G401 (cell line): ENCODE measurements around the gene RHBDD2. TPM values are rescaled to one million over a fixed set of nuclear protein-coding genes. Genes with fewer than 3 reads are reported as not detected.
"Not testable (repeated sequence)": the region's sequence is repeated elsewhere in the genome, so short reads cannot be mapped to it uniquely, and the experiment has no call there.

Experiments
- DNase-seq: peaks from one replicate; pipeline ENCODE4 v3.0.0-alpha.2; 2015; ENCODE audit warnings: low spot score
- in situ Hi-C: cut with HindIII; loops from 2 replicates; pipeline ENCODE4 v1.10.0; 2016; ENCODE audit warnings: low sequenced_read_pairs, mixed read lengths
- total RNA-seq: library from RNA; depleted of rRNA; stranded (reverse); fragments of >200 nt; shearing (Covaris generic); gene quantifications from 2 replicates; pipeline ENCODE4 v1.2.3, GENCODE V29; 2014; rRNA removed

The RHBDD2 gene
- total RNA-seq = 27.0 and 28.3 TPM in 2 replicates

GRCh38 chr7:75878769-75879611, at the start of gene RHBDD2:
TSS of gene RHBDD2 (plus strand) at chr7:75879034. CDS start at chr7:75879083, 49 bp downstream.
- peak; percentile 93 for DNase-seq
- in situ Hi-C loops = no loop called here

GRCh38 chr7:75829656-75830055, 49.2 kb upstream of the RHBDD2 start:
- in situ Hi-C loops, DNase-seq: not testable (repeated sequence)

DNA sequence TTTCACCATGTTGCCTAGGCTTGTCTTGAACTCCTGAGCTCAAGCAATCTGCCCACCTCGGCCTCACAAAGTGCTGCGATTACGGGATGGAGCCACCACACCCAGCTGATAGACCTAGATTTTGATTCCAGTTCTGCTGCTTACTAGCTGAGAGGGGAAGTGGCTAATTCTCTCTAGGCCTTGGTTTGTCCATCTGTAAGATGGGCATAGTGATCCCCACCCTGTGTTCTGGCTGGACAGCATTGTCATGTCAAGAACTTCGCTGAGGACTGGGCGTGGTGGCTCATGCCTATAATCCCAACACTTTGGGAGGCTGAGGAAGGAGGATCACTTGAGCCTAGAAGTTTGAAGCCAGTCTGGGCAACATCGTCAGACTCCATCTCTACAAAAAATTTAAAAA, 47.9 kb upstream of the RHBDD2 start:
- DNase-seq = no peak
- in situ Hi-C loops = no loop called here

DNA sequence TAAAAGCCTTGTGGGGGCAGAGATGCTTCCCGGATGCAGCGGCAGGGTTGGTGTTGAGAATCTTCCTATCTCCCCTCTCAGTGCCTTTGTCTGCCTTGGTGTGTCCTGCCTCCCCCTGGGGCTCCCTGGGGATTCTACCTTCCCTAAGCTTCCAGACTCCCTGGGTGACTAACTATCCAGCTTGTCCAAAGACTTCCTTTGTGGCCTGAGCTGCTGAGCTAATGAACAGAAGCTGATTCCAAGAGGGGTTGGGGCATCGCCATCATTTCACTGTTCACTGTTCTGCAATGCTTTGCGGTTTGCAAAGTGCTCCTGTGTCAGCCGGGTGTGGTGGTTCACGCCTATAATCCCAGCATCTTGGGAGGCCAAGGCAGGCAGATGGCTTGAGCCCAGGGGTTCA, 45.2 kb upstream of the RHBDD2 start:
- in situ Hi-C loops = not testable (repeated sequence)

GRCh38 chr7:75835688-75836285, 43.0 kb upstream of the RHBDD2 start:
- DNase-seq = no peak
- in situ Hi-C loops = no loop called here

More for the DNA sequence above, 45.2 kb upstream of the RHBDD2 start:
- DNase-seq = not testable (repeated sequence)

- no peak for DNase-seq
- in situ Hi-C loops = no loop called here
Measured at GRCh38 chr7:75836798-75837197, 42.0 kb upstream of the RHBDD2 start.

DNA sequence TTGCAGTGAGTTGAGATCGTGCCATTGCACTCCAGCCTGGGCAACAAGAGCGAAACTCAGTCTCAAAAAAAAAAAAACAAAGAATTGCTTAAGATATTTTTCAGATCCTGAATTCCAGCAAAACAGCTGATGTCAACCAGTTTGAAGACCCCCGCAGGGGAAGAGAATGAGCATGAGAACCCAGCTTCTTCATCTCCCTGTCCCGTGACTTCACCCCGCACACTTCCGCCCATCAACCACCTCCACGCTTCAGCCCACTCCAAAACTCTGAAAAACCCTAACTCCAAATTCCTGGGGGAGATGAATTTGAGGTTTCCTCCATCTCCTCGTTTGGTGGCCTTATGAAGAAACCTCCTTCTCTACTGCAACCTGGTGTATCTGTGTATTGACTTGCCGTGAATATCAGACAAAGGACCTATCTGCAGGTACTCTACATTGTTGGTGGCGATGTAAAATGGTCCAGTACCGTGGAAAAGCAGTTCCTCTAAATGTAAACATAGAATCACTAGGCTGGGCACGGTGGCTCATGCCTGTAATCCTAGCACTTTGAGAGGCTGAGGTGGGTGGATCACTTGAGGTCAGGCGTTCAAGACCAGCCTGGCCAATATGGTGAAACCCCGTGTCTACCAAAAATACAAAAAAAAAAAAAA, 40.4 kb upstream of the RHBDD2 start:
- DNase-seq, in situ Hi-C loops: not testable (repeated sequence)

- in situ Hi-C loops = no loop called here
- DNase-seq = no peak
Measured at GRCh38 chr7:75840029-75840428, 38.8 kb upstream of the RHBDD2 start.

DNA sequence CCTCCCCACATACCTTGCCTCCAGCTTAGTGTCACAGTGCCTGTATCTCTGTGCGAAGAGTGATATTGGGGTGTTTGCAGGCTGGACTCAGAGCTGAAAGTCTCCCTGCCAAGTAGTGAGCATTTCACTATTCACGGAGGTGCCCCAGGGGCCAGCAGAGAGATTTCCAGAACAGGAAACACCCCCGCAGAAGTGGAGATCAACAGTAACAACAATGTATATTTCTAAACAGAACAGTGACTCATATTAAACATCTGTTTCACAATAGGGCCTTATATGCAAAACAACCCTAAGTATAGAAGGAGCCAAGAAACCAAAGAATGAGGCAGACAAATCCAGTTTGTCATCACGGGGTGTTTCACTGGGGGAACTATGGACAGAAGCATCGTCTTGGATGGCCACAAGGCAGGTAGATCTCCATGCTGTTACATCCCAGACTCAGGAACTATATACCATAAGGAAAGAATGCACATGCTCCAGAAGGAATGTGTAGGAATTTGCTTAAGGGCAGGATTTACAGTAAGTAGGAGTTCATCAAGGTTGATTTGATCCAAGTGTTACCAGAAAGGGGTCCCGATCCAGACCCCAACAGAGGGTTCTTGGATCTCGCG, 35.9 kb upstream of the RHBDD2 start:
- no peak for DNase-seq
- in situ Hi-C loops = no loop called here

DNA sequence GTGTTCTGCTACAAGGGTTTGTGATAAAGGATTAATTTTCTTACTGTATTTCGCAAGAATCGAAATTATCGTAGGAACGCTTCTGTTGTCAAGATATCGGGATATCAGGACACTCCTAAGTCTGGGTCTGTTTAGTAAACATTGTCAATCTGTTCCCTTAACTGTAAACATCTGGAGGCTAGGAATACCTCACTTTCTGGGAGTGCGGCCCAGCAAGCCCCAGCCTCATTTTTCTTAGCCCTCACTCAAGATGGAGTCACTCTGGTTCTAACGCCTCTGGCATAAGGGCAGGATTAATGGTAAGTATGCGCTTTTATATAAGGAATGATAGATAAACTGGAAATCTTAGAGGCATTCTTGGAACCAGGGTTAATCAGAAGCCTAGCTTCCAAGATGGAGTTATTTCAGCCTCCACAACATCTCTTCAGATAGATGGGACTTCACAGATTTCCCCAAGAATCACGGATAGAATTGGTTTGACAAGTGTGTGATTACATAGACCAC, 35.2 kb upstream of the RHBDD2 start:
- in situ Hi-C loops = no loop called here
- no peak for DNase-seq

GRCh38 chr7:75844158-75844557, 34.7 kb upstream of the RHBDD2 start:
- no peak for DNase-seq
- in situ Hi-C loops = no loop called here

GRCh38 chr7:75845132-75845531, 33.7 kb upstream of the RHBDD2 start:
- in situ Hi-C loops, DNase-seq: not testable (repeated sequence)

- no peak for DNase-seq
- in situ Hi-C loops = no loop called here
Measured at GRCh38 chr7:75847707-75848106, 31.1 kb upstream of the RHBDD2 start.

DNA sequence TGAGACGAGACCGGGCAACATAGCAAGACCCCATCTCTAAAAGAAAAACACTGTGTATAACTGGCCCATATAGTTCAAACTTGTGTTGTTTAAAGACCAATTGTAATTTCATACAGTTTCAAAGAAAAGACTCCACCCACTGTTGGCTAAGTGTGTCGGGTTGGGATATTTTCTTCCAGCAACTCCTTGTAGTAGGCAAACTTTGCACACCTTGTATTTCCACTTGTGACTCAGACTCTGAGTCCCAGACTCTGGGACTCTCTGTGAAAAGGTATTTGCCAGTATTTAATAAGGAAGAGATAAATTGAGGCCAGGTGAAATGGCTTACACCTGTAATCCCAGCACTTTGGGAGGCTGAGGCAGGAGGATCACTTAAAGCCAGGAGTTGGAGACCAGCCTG, 29.3 kb upstream of the RHBDD2 start:
- DNase-seq = no peak
- in situ Hi-C loops = no loop called here

- no peak for DNase-seq
- in situ Hi-C loops = no loop called here
Measured at GRCh38 chr7:75850235-75850634, 28.6 kb upstream of the RHBDD2 start.

DNA sequence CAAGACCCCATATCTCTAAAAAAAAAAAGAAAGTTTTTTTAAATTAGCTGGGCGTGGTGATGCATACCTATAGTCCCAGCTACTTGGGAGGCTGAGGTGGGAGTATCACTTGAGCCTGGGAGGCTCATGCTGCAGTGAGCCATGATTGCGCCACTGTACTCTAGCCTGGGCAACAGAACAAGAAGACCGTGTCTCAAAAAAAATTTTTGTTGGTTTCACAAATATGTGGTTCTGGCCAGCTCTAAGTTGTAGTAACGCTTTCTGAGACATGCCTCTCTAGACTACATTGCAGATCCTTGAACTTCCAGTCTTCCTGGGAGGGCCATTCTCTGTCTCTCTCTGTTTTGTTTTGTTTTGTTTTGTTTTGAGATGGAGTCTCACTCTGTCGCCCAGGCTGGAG, 24.6 kb upstream of the RHBDD2 start:
- in situ Hi-C loops = no loop called here
- no peak for DNase-seq

DNA sequence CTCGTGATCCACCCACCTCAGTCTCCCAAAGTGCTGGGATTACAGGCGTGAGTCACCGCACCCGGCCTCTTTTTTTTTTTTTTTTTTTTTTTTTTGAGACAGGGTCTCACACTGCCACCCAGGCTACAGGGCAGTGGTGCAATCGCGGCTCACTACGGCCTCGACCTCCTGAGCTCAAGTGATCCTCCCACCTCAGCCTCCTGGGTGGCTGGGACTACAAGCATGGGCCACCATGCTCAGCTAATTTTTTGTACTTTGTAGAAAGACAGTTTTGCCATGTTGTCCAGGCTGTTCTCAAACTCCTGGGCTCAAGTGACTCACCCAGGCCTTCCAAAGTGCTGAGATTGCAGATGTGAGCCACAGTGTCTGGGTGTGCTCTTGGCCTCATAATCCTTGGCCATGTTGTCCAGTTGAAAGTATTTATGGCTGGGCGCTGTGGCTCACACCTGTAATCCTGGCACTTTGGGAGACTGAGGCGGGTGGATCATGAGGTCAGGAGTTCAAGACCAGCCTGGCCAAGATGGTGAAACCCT, 24.0 kb upstream of the RHBDD2 start:
- in situ Hi-C loops, DNase-seq: not testable (repeated sequence)

DNA sequence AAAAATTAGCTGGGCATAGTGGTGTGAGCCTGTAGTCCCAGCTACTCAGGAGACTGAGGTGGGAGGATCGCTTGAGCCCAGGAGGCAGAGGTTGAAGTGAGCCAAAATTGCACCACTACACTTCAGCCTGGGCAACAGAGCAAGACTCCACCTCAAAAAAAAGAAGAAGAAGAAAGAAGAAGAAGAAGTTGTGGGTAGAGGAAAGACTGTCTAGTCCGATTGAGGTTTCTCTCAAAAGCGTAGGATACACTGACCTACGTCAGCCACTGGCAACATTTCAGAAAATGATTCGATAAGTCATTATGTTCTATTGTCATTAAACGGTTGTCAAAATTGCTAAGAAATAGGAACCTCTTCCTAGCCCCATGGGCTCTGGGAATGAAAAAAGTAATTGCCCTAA, 22.3 kb upstream of the RHBDD2 start:
- no peak for DNase-seq
- in situ Hi-C loops = no loop called here

DNA sequence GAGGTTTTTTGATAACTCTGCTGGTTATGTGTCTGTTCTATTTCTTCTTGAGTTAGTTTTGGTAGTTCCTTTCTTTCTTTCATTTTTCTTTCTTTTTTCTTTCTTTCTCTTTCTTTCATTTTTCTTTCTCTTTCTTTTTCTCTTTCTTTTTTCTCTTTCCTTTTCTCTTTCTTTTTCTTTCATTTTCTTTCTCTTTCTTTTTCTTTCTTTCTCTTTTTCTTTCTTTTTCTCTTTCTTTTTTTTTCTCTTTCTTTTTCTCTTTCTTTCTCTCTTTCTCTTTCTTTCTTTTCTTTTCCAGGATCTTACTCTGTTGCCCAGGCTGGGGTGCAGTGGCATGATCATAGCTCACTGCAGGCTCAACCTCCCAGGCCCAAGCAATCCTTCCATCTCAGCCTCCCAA, 20.4 kb upstream of the RHBDD2 start:
- in situ Hi-C loops = no loop called here
- DNase-seq = no peak
